ENCODE measurements around the gene VENTX. TPM values are rescaled to one million over a fixed set of nuclear protein-coding genes. Genes with fewer than 3 reads are reported as not detected.

VENTX gene
- total RNA-seq, 2 experiments from 2014 or later = not detected

- no peak for DNase-seq
- ChIA-PET POLR2A (interaction anchor here (1.1 to 1.9 kb wide), 3 partner anchors 8 to 14 kb away, joined by 3 to 5 read pairs (median 4); no protein-coding TSS in a partner anchor), CTCF (no interaction called here)
- Mint-ChIP-seq H3K9me3 (no peaks in the 10 kb centered on the region), H3K36me3 (ENCODE audit: low read depth) (peaks cover 20% of the 10 kb centered on the region), H3K27me3 (no peaks in the 10 kb centered on the region), H3K4me3 (no peak overlapping the region), H3K27ac (no peak overlapping the region), H3K4me1 (peaks cover 8% of the 10 kb centered on the region)
Measured at GRCh38 chr10:133272301-133272963, 34.8 kb downstream of the VENTX start.

- no peak for DNase-seq
- Mint-ChIP-seq H3K27me3 (no peaks in the 10 kb centered on the region), H3K4me3 (no peak overlapping the region), H3K27ac (no peak overlapping the region), H3K4me1 (peaks cover 14% of the 10 kb centered on the region), H3K9me3 (no peaks in the 10 kb centered on the region), H3K36me3 (ENCODE audit: low read depth) (peaks cover 20% of the 10 kb centered on the region)
- ChIA-PET CTCF (no interaction called here), POLR2A (interaction anchor here (1.1 to 1.9 kb wide), 3 partner anchors 9 to 14 kb away, joined by 3 to 5 read pairs (median 4); no protein-coding TSS in a partner anchor)
Measured at GRCh38 chr10:133272964-133273420, 35.3 kb downstream of the VENTX start.

DNA sequence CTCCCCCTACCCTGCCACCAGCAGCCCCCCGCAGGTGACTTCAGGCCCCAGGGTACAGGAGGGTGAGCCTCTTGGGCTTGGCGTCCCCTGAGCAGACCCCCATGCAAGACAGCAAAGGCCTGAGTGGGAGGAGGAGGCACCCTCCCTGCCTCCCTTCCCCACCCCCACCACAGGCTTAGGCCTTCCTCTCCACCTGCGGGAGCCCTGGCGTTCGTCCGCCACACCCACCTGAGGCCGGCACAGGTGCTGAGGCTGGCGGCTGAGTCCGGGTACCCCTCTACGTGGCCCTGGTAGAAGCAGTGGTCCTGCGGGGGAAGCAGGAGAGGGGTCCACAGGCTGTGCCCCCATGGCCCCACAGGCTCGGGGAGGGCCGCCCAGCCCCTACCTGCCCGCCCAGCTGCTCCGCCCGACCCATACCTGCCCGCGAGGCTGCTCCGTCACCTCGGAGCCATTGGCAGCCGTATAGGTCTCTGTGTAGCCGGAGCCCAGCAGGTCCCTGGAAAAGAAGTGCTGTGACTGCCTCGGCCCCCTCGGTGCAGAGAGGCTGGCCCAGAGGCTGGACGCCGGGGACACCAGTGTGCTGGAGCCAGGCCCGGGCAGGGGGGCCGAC is 36.0 kb downstream of the VENTX start:
- Mint-ChIP-seq H3K4me1 (peaks cover 20% of the 10 kb centered on the region), H3K27me3 (no peaks in the 10 kb centered on the region), H3K27ac (no peak overlapping the region), H3K9me3 (no peaks in the 10 kb centered on the region), H3K4me3 (no peak overlapping the region), H3K36me3 (ENCODE audit: low read depth) (peaks cover 20% of the 10 kb centered on the region)
- CTCF ChIA-PET = no interaction called here
- POLR2A ChIA-PET = interaction anchor here (1.1 to 1.9 kb wide), 2 partner anchors 11 to 15 kb away, joined by 4 to 5 read pairs; no protein-coding TSS in a partner anchor
- DNase-seq = no peak

DNA sequence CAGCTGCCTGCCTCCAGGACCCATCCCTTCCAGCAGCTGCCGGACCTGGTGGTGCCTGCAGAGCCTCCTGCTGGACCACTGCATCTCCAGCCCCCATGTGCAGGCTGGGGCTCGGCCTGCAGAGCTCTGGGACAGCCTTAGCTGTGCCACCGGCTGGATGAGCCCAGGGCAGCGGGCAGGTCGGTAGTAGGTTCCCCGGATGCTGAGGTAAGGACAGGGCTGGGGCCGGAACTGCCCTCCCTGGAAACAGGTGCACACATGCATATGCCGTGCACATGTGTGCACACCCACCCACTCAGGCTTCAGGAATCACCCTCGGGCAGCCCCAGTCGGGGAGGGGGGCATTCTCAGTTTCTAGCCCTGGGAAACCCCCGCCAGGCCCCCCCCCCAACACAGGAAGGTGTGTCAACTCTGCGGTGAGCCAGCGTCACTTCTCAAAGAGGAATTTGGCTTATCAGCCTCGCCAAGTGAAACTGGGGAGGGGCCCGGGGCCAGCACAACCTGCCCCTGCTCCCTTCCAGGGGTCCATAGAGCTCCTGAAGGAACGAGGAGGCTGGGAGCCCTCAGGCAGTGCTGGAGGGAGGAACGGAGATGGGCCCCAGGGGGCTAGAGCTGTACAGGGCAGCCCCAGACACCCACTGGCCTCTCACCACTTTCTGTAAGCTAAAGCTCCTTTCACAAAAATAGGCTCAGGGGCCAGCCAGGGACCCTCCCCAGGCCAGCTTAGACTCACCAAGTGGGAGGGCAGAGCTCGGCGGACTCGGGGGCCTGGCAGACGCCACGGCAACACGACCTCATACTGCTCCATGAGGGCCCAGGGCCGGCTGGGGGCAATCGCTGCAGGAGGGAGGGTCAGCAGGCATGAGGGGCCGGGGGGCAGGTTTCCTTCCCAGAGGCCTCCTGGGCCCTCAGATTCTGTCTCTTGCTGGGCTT is 37.4 kb downstream of the VENTX start:
- Mint-ChIP-seq H3K4me3 (peak overlapping the region; percentile 91), H3K4me1 (peaks cover 34% of the 10 kb centered on the region), H3K27me3 (no peaks in the 10 kb centered on the region), H3K27ac (peak overlapping the region; percentile 88), H3K9me3 (no peaks in the 10 kb centered on the region), H3K36me3 (ENCODE audit: low read depth) (peaks cover 20% of the 10 kb centered on the region)
- peak; percentile 81 for DNase-seq
- ChIA-PET CTCF (interaction anchor here (0.7 to 2.5 kb wide), 8 partner anchors 12 to 131 kb away, joined by 3 to 14 read pairs (median 5); no protein-coding TSS in a partner anchor), POLR2A (interaction anchor here (1.0 to 2.8 kb wide), 3 partner anchors 13 to 49 kb away, joined by 8 to 113 read pairs (median 9); no protein-coding TSS in a partner anchor)

- Mint-ChIP-seq H3K4me1 (peaks cover 36% of the 10 kb centered on the region), H3K27ac (peak overlapping the region; percentile 88), H3K36me3 (ENCODE audit: low read depth) (peaks cover 22% of the 10 kb centered on the region), H3K27me3 (no peaks in the 10 kb centered on the region), H3K9me3 (no peaks in the 10 kb centered on the region), H3K4me3 (peak overlapping the region; percentile 91)
- DNase-seq = peak; percentile 66
- POLR2A ChIA-PET = interaction anchor here (1.0 to 2.8 kb wide), 4 partner anchors 14 to 132 kb away, joined by 4 to 113 read pairs (median 8); no protein-coding TSS in a partner anchor
- CTCF ChIA-PET = interaction anchor here (0.7 to 2.5 kb wide), 8 partner anchors 11 to 132 kb away, joined by 3 to 14 read pairs (median 5); no protein-coding TSS in a partner anchor
Measured at GRCh38 chr10:133275684-133276092, 38.0 kb downstream of the VENTX start.

GRCh38 chr10:133276100-133276434 is 38.4 kb downstream of the VENTX start:
- H3K36me3 Mint-ChIP-seq (ENCODE audit: low read depth) = peaks cover 22% of the 10 kb centered on the region
- peak overlapping the region; percentile 91 for H3K4me3 Mint-ChIP-seq
- no peak for DNase-seq
- peaks cover 36% of the 10 kb centered on the region for H3K4me1 Mint-ChIP-seq
- CTCF ChIA-PET = interaction anchor here (0.8 to 2.5 kb wide), 5 partner anchors 11 to 31 kb away, joined by 3 to 14 read pairs (median 10); no protein-coding TSS in a partner anchor
- no peaks in the 10 kb centered on the region for H3K9me3 Mint-ChIP-seq
- no peaks in the 10 kb centered on the region for H3K27me3 Mint-ChIP-seq
- POLR2A ChIA-PET = interaction anchor here (1.0 to 2.8 kb wide), 3 partner anchors 14 to 132 kb away, joined by 4 to 113 read pairs (median 8); no protein-coding TSS in a partner anchor
- H3K27ac Mint-ChIP-seq = peak overlapping the region; percentile 88

DNA sequence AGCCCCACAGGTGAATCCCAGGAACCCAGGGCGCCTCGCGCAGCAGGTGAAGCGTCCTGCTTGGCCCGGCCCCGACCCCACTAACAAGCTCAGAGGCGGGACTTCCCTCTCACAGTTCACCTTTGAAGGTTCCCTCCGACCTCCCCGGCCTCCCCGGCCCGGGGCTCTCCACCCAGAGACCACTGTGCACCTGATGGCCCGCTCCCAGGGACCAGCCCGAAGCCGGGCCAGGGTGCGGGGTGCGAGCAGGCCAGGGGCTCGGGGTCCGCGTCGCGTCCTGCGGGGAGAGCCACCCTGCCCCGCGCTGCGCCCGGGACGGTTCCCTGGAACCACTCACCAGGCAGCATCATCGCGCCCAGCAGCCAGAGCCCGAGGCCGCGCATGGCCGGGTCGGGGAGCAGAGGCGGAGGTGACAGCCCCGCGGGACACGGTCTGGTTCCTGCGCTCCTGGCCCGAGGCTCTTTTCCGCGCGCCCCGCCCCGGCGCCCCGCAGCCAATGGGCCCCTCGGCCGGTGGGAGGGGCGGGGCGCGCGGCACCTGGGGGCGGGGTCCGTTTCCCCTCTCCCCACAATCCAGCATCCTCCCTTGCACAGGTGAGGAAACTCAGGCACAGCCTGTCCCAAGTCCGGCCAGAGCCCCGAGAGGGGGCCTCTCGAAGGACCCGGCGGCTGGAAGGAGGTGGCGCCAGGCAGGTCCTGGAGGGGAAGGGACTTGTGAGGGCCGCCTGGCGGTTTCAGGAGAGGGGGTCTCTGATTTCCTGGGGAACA is 39.0 kb downstream of the VENTX start, which contains the start of gene ADAM8:
ADAM8 (minus strand) TSS at position 434 of the 767 bp plus-strand sequence; CDS start at position 383, 51 bp downstream.
- Mint-ChIP-seq H3K27ac (peak within 1 kb of the TSS; percentile 97), H3K27me3 (no peaks in the 10 kb centered on the region), H3K4me1 (peaks cover 36% of the 10 kb centered on the region), H3K4me3 (peak within 1 kb of the TSS; percentile 91), H3K36me3 (ENCODE audit: low read depth) (peaks cover 26% of the 10 kb centered on the region), H3K9me3 (no peaks in the 10 kb centered on the region)
- POLR2A ChIA-PET = interaction anchor here (1.0 to 4.2 kb wide), 7 partner anchors 14 to 133 kb away, joined by 4 to 113 read pairs (median 16); no protein-coding TSS in a partner anchor
- peak; percentile 78 for DNase-seq
- CTCF ChIA-PET = interaction anchor here (2.1 to 2.7 kb wide), 4 partner anchors 14 to 31 kb away, joined by 10 to 16 read pairs (median 12); no protein-coding TSS in a partner anchor

- Mint-ChIP-seq H3K27me3 (no peaks in the 10 kb centered on the region), H3K36me3 (ENCODE audit: low read depth) (peaks cover 29% of the 10 kb centered on the region), H3K9me3 (no peaks in the 10 kb centered on the region), H3K4me1 (peaks cover 36% of the 10 kb centered on the region), H3K4me3 (peak overlapping the region; percentile 71), H3K27ac (peak overlapping the region; percentile 97)
- ChIA-PET POLR2A (interaction anchor here (1.4 to 4.2 kb wide), 8 partner anchors 8 to 112 kb away, joined by 4 to 52 read pairs (median 10); no protein-coding TSS in a partner anchor), CTCF (interaction anchor here (1.1 to 2.7 kb wide), 7 partner anchors 19 to 134 kb away, joined by 3 to 19 read pairs (median 7); partner anchors contain the start of gene CALY)
- DNase-seq = no peak
Measured at GRCh38 chr10:133277277-133277992, 39.8 kb downstream of the VENTX start.

DNA sequence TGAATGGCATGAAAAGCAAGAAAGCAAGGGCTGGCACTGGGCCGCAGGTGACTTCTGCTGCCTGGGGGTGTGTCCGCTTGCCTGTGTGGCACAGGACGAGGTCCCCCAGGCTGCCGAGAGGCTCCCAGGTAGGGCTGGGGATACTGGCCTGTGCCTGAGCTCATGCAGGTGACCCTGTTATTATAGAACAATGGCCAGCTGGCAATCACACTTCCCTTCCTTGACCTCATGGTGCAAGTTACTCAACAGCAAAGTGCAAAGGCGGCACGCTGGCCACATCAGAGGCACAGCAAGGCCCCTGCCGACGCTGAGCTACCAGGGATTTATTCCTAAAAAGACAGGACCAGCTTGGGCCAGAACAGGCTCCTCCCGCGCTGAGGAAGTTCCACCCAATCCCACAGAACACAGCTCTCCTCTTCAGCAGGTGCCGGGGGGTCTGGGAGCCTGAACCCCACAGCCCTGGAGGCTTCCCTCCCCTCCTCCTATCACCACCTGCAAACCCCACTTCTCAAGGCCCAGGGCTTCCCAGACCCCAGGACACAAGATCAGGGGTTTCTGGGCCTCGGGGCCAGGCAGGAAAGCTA is 40.4 kb downstream of the VENTX start:
- Mint-ChIP-seq H3K27me3 (no peaks in the 10 kb centered on the region), H3K4me1 (peaks cover 36% of the 10 kb centered on the region), H3K36me3 (ENCODE audit: low read depth) (peaks cover 26% of the 10 kb centered on the region), H3K4me3 (peak overlapping the region; percentile 71), H3K9me3 (no peaks in the 10 kb centered on the region), H3K27ac (peak overlapping the region; percentile 97)
- ChIA-PET POLR2A (interaction anchor here (0.6 to 4.2 kb wide), 12 partner anchors 8 to 143 kb away, joined by 3 to 52 read pairs (median 6); no protein-coding TSS in a partner anchor), CTCF (interaction anchor here (0.9 to 2.7 kb wide), 10 partner anchors 14 to 163 kb away, joined by 3 to 19 read pairs (median 6); partner anchors contain the start of gene CALY)
- no peak for DNase-seq

DNA sequence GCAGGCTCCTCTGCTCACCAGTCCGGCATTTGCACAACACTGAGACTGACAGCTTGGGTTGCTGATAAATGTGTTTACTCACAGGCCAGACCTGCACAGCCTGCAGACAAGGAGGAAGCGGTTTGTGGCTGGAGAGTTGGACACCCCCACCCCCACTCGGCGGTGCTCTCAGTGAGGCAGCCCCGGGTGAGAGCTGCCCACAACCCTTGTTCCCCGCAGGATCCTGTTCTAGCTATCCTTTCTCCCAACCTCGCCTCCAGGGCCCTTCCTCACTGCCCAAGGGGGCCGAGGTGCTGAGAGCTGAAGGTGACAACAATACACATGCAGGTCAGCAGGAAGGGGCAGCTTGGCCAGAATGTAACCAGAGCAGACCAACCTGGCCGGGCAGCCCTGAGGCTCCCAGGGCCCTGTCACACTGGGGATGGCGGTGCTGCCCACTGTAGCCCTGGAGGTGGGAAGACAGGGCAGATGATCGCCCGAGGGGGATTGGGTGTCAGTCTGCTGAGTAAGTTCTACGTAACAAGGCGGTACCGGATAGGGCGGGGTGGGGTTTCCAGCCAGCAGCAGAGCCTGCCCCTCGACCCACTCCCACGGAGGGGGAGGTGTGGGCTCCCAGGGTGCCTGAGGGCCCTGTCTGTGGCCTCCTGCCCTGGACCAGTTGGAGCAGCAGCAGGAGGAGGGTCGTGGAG is 41.1 kb downstream of the VENTX start:
- peaks cover 27% of the 10 kb centered on the region for H3K36me3 Mint-ChIP-seq (ENCODE audit: low read depth)
- ChIA-PET POLR2A (interaction anchor here (0.6 to 4.2 kb wide), 13 partner anchors 9 to 949 kb away, joined by 3 to 52 read pairs (median 5); no protein-coding TSS in a partner anchor), CTCF (interaction anchor here (0.9 to 2.7 kb wide), 9 partner anchors 14 to 163 kb away, joined by 3 to 19 read pairs (median 7); partner anchors contain the start of gene CALY)
- H3K27me3 Mint-ChIP-seq = no peaks in the 10 kb centered on the region
- H3K4me1 Mint-ChIP-seq = peaks cover 36% of the 10 kb centered on the region
- peak; percentile 89 for DNase-seq
- peak overlapping the region; percentile 71 for H3K4me3 Mint-ChIP-seq
- peak overlapping the region; percentile 97 for H3K27ac Mint-ChIP-seq
- H3K9me3 Mint-ChIP-seq = no peaks in the 10 kb centered on the region
